HL-60 (cell line): ENCODE measurements around the gene CLCNKA.

Source experiments
- CTCF ChIP-seq: IDR thresholded peaks from one replicate; pipeline ENCODE4 v1.5.1; 2011; ENCODE audit warnings: low read length, control low read depth, inconsistent platforms; ENCODE audit not compliant: insufficient read depth
- POLR2AphosphoS5 ChIP-seq: IDR thresholded peaks from 2 replicates; pipeline ENCODE4 v1.6.1; 2012; ENCODE audit warnings: low read depth
- REST ChIP-seq: IDR thresholded peaks from 2 replicates; pipeline ENCODE4 v1.6.1; 2012; ENCODE audit warnings: low read depth; ENCODE audit not compliant: insufficient replicate concordance
- SPI1 ChIP-seq: IDR thresholded peaks from 2 replicates; pipeline ENCODE4 v1.6.1; 2012; ENCODE audit warnings: low read depth, mild to moderate bottlenecking, borderline replicate concordance

GRCh38 chr1:16074217-16074616 is 52.4 kb downstream of the CLCNKA start:
- TF ChIP-seq CTCF (no peak), REST (no peak), SPI1 (no peak), POLR2AphosphoS5 (no peak)
